Progenitor cell of endocrine pancreas (in vitro differentiated cells): ENCODE results near the gene CLEC18B. TPM values are rescaled to one million over a fixed set of nuclear protein-coding genes. Genes with fewer than 3 reads are reported as not detected.
"Not testable (repeated sequence)": the region's sequence is repeated elsewhere in the genome, so short reads cannot be mapped to it uniquely, and the experiment has no call there.

Experiments used
- DNase-seq: peaks from one replicate; pipeline ENCODE4 v3.0.0; 2021; ENCODE audit warnings: low spot score; ENCODE audit not compliant: unreplicated experiment
- H3K27ac Mint-ChIP-seq: 2 replicates; pipeline ENCODE4 v1.8.0; 2021; ENCODE audit warnings: mild to moderate bottlenecking, moderate library complexity, mixed read lengths
- H3K27me3 Mint-ChIP-seq: 2 replicates; pipeline ENCODE4 v1.8.0; 2021; ENCODE audit warnings: mixed read lengths
- H3K36me3 Mint-ChIP-seq: 2 replicates; pipeline ENCODE4 v1.8.0; 2022; ENCODE audit warnings: mixed read lengths; ENCODE audit not compliant: insufficient read depth
- H3K4me1 Mint-ChIP-seq: 2 replicates; pipeline ENCODE4 v1.8.0; 2021; ENCODE audit warnings: low read depth, mixed read lengths
- H3K4me3 Mint-ChIP-seq: 2 replicates; pipeline ENCODE4 v1.8.0; 2021; ENCODE audit warnings: low read depth, mild to moderate bottlenecking, moderate library complexity, mixed read lengths
- H3K9me3 Mint-ChIP-seq: 2 replicates; pipeline ENCODE4 v1.8.0; 2021; ENCODE audit warnings: low read depth, mixed read lengths
- CTCF ChIP-seq: fragments of 200-600 bp; sonication (generic); IDR thresholded peaks from one replicate; pipeline ENCODE4 v1.5.0; 2021; ENCODE audit warnings: antibody characterized with exemption, mild to moderate bottlenecking; ENCODE audit not compliant: unreplicated experiment
- total RNA-seq: library from RNA; stranded (reverse); gene quantifications from 2 replicates; pipeline ENCODE4 v1.2.1, GENCODE V29; 2021

CLEC18B gene
- total RNA-seq, 1 donor from 2014 or later, result 3.0 TPM

- TF ChIP-seq CTCF, result no peak
- no peaks in the 10 kb centered on the region for H3K27me3 Mint-ChIP-seq
- no peak for DNase-seq
- no peak overlapping the region for H3K4me3 Mint-ChIP-seq
- no peaks in the 10 kb centered on the region for H3K36me3 Mint-ChIP-seq
- H3K27ac Mint-ChIP-seq, result peak overlapping the region; percentile 26
- peaks cover 1% of the 10 kb centered on the region for H3K4me1 Mint-ChIP-seq
- no peaks in the 10 kb centered on the region for H3K9me3 Mint-ChIP-seq
Observed at GRCh38 chr16:74372369-74372768, 48.9 kb downstream of the CLEC18B start.

GRCh38 chr16:74370338-74371135 is 50.7 kb downstream of the CLEC18B start:
- not testable (repeated sequence) for H3K4me3 Mint-ChIP-seq, H3K27me3 Mint-ChIP-seq, H3K4me1 Mint-ChIP-seq, H3K27ac Mint-ChIP-seq, H3K36me3 Mint-ChIP-seq, DNase-seq, H3K9me3 Mint-ChIP-seq

GRCh38 chr16:74368002-74368911 is 53.0 kb downstream of the CLEC18B start:
- not testable (repeated sequence) for H3K27ac Mint-ChIP-seq, H3K9me3 Mint-ChIP-seq, H3K36me3 Mint-ChIP-seq, H3K4me1 Mint-ChIP-seq, H3K27me3 Mint-ChIP-seq
- peak overlapping the region; percentile 89 for H3K4me3 Mint-ChIP-seq
- DNase-seq, result peak; percentile 96

- Mint-ChIP-seq H3K4me3 (peak overlapping the region; percentile 89), H3K27ac (peak overlapping the region; percentile 84)
- H3K4me1 Mint-ChIP-seq, H3K36me3 Mint-ChIP-seq, H3K9me3 Mint-ChIP-seq, H3K27me3 Mint-ChIP-seq: not testable (repeated sequence)
- DNase-seq, result peak; percentile 26
Observed at GRCh38 chr16:74367469-74368001, 53.7 kb downstream of the CLEC18B start.

GRCh38 chr16:74361646-74362610 is 59.4 kb downstream of the CLEC18B start:
- not testable (repeated sequence) for H3K4me3 Mint-ChIP-seq, H3K36me3 Mint-ChIP-seq, H3K27ac Mint-ChIP-seq, H3K9me3 Mint-ChIP-seq, H3K27me3 Mint-ChIP-seq, DNase-seq, H3K4me1 Mint-ChIP-seq

Other genes starting within 250 kb of the CLEC18B start
- gene PSMD7, start 124.7 kb downstream of the CLEC18B start, total RNA-seq, result 87.6 and 92.9 TPM in 2 replicates
- 8.0 and 8.6 TPM in 2 replicates for gene NPIPB15, start 45.2 kb downstream of the CLEC18B start, total RNA-seq
- gene GLG1, start 185.6 kb upstream of the CLEC18B start, total RNA-seq, result 170 and 173 TPM in 2 replicates
- 40.3 and 48.4 TPM in 2 replicates for gene RFWD3, start 245.4 kb upstream of the CLEC18B start, total RNA-seq